ENCODE data around the gene CEBPG. TPM values are rescaled to one million over a fixed set of nuclear protein-coding genes. Genes with fewer than 3 reads are reported as not detected.

CEBPG gene
- total and polyA plus RNA-seq, 9 of the 15 experiments (the other 6 are each of a cell fraction or from before 2014, with no cell fraction given), result 9.5 to 34.9 (median 30.9) TPM

GRCh38 chr19:33377586-33378475 is 4.3 kb downstream of the CEBPG start:
- Histone ChIP-seq H3K27me3 (ENCODE audit: control insufficient read depth in 2 of 2, insufficient read depth in 2 of 2, low read length in 2 of 2) (no peaks in the 10 kb centered on the region), H3K9me3 (replicated peaks; ENCODE audit: control insufficient read depth, insufficient read depth, low read depth, low read length) (no peaks in the 10 kb centered on the region), H3K4me1 (replicated peaks in 1 of 2; ENCODE audit: control insufficient read depth in 2 of 2, insufficient read depth in 2 of 2, low read length in 2 of 2) (peaks cover 13 to 19% of the 10 kb centered on the region in 2 experiments; a peak in 4 of 5 replicates), H3K4me2 (ENCODE audit: insufficient read depth, low read length) (no peak overlapping the region), H3K27ac (ENCODE audit: extremely low read depth, low read depth, low read length) (no peak overlapping the region), H2AFZ (ENCODE audit: low read depth, low read length) (no peak overlapping the region), H3K4me3 (no peak overlapping the region), H3K36me3 (ENCODE audit: control insufficient read depth, insufficient read depth, low read length) (peaks cover 31% of the 10 kb centered on the region), H3K79me2 (ENCODE audit: control insufficient read depth, insufficient read depth, low read length) (peaks cover 83% of the 10 kb centered on the region), H4K20me1 (replicated peaks; ENCODE audit: control insufficient read depth, insufficient read depth, low read length) (peaks cover 76% of the 10 kb centered on the region), H3K9me1 (ENCODE audit: control insufficient read depth, insufficient read depth, low read length) (peaks cover 3% of the 10 kb centered on the region), H3K9ac (ENCODE audit: insufficient read depth in 1 of 2, low read depth in 2 of 2, low read length in 2 of 2) (no peak overlapping the region)
- ChIA-PET POLR2A (interaction anchor here (1.3 to 4.2 kb wide), 6 partner anchors 9 to 29 kb away, joined by 3 to 16 read pairs (median 5); no protein-coding TSS in a partner anchor), CTCF (ENCODE audit: low intra/inter-chr PET ratio) (no interaction called here)
- 90% methylated on average over 12 of the region's 12 CpGs for WGBS (ENCODE audit: insufficient coverage, low coverage, missing lambda C conversion rate)
- TF ChIP-seq CBX2 (IDR thresholded peaks at IDR 0.05; ENCODE audit: insufficient read depth, low read length, poor library complexity, severe bottlenecking) (no peak), RBFOX2 (IDR thresholded peaks at IDR 0.05; ENCODE audit: low read depth, low read length) (peak; percentile 30; the same call in 1 of the 2 replicates)
- no peak for FAIRE-seq
- in situ Hi-C loops (cut with MboI) (no loop called here), intact Hi-C loops (cut with micrococcal nuclease) (loop anchor here (10.0 kb wide), 1 partner anchor 403 kb away; the partner anchor contains the start of genes CEP89 and FAAP24)
- no peak for DNase-seq (ENCODE audit: extremely low read depth in 1 of 4, low spot score in 3 of 4)
- ATAC-seq, result no peak
- BruUV-seq (replicated peaks), result no TSS peak

Measured in K562 (cell line).